Measurements from ENCODE around the gene KHDRBS2.
"Not testable (repeated sequence)": the region's sequence is repeated elsewhere in the genome, so short reads cannot be mapped to it uniquely, and the experiment has no call there.

Gene KHDRBS2

GRCh38 chr6:61869632-61870400 lies 416.2 kb downstream of the KHDRBS2 start:
- no peak for DNase-seq (ENCODE audit: low read depth in 3 of 3, low spot score in 1 of 3)

- DNase-seq (ENCODE audit: low read depth in 3 of 3, low spot score in 1 of 3): no peak
These were observed 417.4 kb downstream of the KHDRBS2 start for GRCh38 chr6:61868507-61869080.

GRCh38 chr6:61867635-61868034 lies 418.4 kb downstream of the KHDRBS2 start:
- DNase-seq (ENCODE audit: low read depth in 3 of 3, low spot score in 1 of 3): no peak

- no peak for DNase-seq (ENCODE audit: low read depth in 3 of 3, low spot score in 1 of 3)
These were observed 428.5 kb downstream of the KHDRBS2 start for GRCh38 chr6:61857541-61857940.

- DNase-seq (ENCODE audit: low read depth in 3 of 3, low spot score in 1 of 3): no peak
These were observed 444.1 kb downstream of the KHDRBS2 start for GRCh38 chr6:61841958-61842357.

- no peak for DNase-seq (ENCODE audit: low read depth in 3 of 3, low spot score in 1 of 3)
These were observed 450.8 kb downstream of the KHDRBS2 start for GRCh38 chr6:61835237-61835636.

DNA sequence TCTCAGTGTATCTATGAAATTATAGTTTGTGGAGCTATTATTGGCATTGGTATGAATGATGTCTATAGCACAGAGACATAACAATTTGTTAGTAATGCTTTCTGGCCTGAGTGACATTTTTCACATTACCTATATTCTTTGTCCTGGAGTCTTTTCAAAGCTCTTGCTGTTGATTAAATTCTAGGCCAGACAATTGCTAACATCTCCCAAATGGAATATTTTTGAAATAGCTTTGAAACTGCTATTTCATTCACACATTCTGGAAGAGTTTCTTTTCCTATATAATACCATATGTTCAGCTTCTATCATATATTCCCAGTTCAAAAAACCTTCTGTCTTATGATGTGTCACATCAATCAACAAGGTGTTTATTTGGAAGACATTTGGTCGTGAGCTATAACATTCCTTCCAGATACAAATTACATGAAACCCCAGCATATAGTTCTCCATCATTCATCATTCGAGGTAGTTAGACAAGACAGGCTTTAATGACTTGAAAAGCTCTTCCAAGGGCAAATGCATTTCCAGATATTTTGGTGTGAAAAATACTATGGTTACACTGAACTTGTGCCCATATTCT lies 452.8 kb downstream of the KHDRBS2 start:
- no peak for DNase-seq (ENCODE audit: low read depth in 3 of 3, low spot score in 1 of 3)

- DNase-seq (ENCODE audit: low read depth in 3 of 3, low spot score in 1 of 3): no peak
These were observed 468.3 kb downstream of the KHDRBS2 start for GRCh38 chr6:61817716-61818115.

GRCh38 chr6:61810047-61810446 lies 476.0 kb downstream of the KHDRBS2 start:
- no peak for DNase-seq (ENCODE audit: low read depth in 3 of 3, low spot score in 1 of 3)

GRCh38 chr6:61809004-61809595 lies 476.9 kb downstream of the KHDRBS2 start:
- DNase-seq (ENCODE audit: low read depth in 3 of 3, low spot score in 1 of 3): no peak

GRCh38 chr6:61787998-61788397 lies 498.0 kb downstream of the KHDRBS2 start:
- DNase-seq (ENCODE audit: low read depth in 3 of 3, low spot score in 1 of 3): no peak

DNA sequence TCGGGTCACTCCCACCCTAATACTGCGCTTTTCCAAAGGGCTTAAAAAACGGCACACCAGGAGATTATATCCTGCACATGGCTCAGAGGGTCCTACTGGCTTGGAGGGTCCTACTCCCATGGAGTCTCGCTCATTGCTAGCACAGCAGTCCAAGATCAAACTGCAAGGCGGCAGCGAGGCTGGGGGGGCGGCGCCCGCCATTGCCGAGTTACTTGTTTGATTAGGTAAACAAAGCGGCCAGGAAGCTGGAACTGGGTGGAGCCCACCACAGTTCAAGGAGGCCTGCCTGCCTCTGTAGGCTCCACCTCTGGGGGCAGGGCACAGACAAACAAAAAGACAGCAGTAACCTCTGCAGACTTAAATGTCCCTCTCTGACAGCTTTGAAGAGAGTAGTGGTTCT lies 516.6 kb downstream of the KHDRBS2 start:
- not testable (repeated sequence) for DNase-seq (ENCODE audit: low read depth in 3 of 3, low spot score in 1 of 3)

DNA sequence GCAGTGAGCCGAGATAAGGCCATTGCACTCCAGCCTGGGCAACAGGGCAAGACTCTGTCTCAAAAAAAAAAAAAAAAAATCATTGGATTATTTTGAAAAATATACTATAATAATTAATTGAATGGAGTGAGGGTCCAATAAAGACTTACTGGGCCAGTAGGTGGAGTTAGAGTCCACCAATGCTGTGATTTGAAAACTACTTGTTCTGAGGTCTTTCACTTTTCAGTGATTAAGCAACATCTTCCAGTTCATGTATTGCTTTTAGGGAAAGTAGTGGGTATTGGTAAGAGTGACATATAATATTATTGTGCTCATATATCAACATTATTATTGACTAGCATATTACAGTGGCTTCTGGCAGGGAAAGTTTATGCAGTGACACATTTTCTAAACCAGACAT lies 530.3 kb downstream of the KHDRBS2 start:
- DNase-seq (ENCODE audit: low read depth in 3 of 3, low spot score in 1 of 3): no peak

DNA sequence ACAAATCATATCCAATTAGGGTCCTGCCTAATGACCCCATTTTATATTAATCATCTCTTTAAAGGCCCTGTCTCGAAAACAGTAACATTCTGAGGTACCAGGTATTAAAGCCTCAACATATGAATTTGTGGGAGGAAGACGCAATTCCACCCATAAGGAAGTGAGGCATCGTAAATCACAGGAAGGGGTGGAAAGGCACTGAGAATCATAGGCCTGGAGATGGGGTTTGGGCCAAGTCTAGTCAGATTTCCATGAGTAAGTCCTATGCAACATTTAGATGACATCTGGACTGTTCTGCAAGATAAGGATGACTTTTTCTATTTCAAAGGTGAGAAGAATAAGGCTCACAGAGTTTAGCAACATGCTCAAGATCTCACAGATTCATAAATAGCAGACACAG lies 534.0 kb downstream of the KHDRBS2 start:
- DNase-seq (ENCODE audit: low read depth in 3 of 3, low spot score in 1 of 3): no peak

DNA sequence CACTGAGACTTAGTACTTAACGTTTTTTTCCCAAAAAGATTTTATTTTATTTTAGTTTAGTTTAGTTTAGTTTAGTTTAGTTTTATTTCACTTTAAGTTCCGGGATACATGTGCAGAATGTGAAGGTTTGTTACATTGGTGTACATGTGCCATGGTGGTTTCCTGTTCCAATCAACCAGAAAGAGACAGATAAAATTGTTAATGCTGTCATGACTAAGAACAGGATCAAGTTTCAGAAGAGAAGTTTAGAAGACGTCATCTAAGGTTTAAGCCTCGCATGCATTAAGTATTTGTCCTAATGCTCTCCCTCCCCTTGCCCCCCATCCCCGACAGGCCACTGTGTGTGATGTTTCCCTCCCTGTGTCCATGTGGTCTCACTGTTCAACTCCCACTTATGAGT lies 540.0 kb downstream of the KHDRBS2 start:
- DNase-seq (ENCODE audit: low read depth in 3 of 3, low spot score in 1 of 3): no peak

GRCh38 chr6:61711849-61712248 lies 574.2 kb downstream of the KHDRBS2 start:
- no peak for DNase-seq (ENCODE audit: low read depth in 3 of 3, low spot score in 1 of 3)

- no peak for DNase-seq (ENCODE audit: low read depth in 3 of 3, low spot score in 1 of 3)
These were observed 597.9 kb downstream of the KHDRBS2 start for GRCh38 chr6:61688165-61688564.

DNA sequence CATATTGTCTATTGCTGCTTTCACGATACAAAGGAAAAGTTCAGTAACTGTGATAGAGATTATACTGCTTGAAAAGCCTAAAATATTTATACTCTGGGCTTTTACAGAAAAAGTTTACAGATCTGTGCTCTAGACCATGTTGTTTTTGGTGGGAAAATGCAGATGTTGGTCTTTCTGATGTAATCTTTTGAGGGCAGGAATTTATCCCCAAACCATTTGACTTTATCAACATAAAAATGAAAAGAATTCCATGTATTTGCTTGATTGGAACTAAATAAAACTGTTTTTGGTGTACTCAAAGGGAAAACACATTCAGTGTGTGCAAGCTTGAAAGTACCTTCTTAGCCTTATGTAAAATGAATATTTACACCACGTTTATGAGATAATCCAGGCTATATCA lies 603.5 kb downstream of the KHDRBS2 start:
- DNase-seq (ENCODE audit: low read depth in 3 of 3, low spot score in 1 of 3): no peak

- no peak for DNase-seq (ENCODE audit: low read depth in 3 of 3, low spot score in 1 of 3)
These were observed 606.4 kb downstream of the KHDRBS2 start for GRCh38 chr6:61679625-61680024.

GRCh38 chr6:61675734-61676133 lies 610.3 kb downstream of the KHDRBS2 start:
- no peak for DNase-seq (ENCODE audit: low read depth in 3 of 3, low spot score in 1 of 3)

GRCh38 chr6:61649845-61650244 lies 636.2 kb downstream of the KHDRBS2 start:
- no peak for DNase-seq (ENCODE audit: low read depth in 3 of 3, low spot score in 1 of 3)

GRCh38 chr6:61640463-61640862 lies 645.6 kb downstream of the KHDRBS2 start:
- DNase-seq (ENCODE audit: low read depth in 3 of 3, low spot score in 1 of 3): no peak

Data from stimulated activated CD4-positive, alpha-beta T cell treated with anti-CD3 and anti-CD28 coated beads, TNF-alpha, amount 100 ng/mL, for 1 hour (primary cell).